A673 (cell line): ENCODE results near the gene SRD5A3. TPM values are rescaled to one million over a fixed set of nuclear protein-coding genes. Genes with fewer than 3 reads are reported as not detected.

Experiments used
- BruUV-seq: library from RNA; stranded (reverse); fragments of 400-500 nt; replicated peaks from 2 replicates; lab custom pipeline; 2021; lab: Mats Ljungman, UMichigan
- CTCF ChIA-PET: fragments of 300-600 bp; sonication (Branson Sonifier 250); formaldehyde crosslinking; loops from one replicate; lab custom pipeline; 2022; ENCODE audit warnings: antibody characterized with exemption; lab: Charles Lee
- POLR2A ChIA-PET: fragments of 300-600 bp; sonication (Branson Sonifier 250); formaldehyde crosslinking; loops from one replicate; lab custom pipeline; 2022; ENCODE audit warnings: antibody characterized with exemption; ENCODE audit not compliant: low non-redundant PET; lab: Charles Lee
- DNase-seq: peaks from one replicate; pipeline ENCODE4 v3.0.0-alpha.2; 2015; ENCODE audit warnings: low spot score
- H3K27ac ChIP-seq: fragments of 200-600 bp; sonication (generic); 2 replicates; pipeline ENCODE4 v1.5.1; 2016; ENCODE audit warnings: mixed run types, low read depth, mild to moderate bottlenecking, mixed read lengths, antibody characterized with exemption, low read length; ENCODE audit not compliant: poor library complexity, severe bottlenecking
- H3K27me3 ChIP-seq: fragments of 200-600 bp; sonication (generic); replicated peaks from 2 replicates; pipeline ENCODE4 v1.6.1; 2017; ENCODE audit warnings: mixed run types, low read depth, mild to moderate bottlenecking, mixed read lengths, antibody characterized with exemption, low read length; ENCODE audit not compliant: insufficient read depth, poor library complexity
- H3K36me3 ChIP-seq: fragments of 200-600 bp; sonication (generic); 2 replicates; pipeline ENCODE4 v1.6.1; 2016; ENCODE audit warnings: mixed run types, mild to moderate bottlenecking, mixed read lengths, antibody characterized with exemption, low read length; ENCODE audit not compliant: insufficient read depth, poor library complexity, severe bottlenecking
- H3K4me1 ChIP-seq: fragments of 200-600 bp; sonication (generic); 2 replicates; pipeline ENCODE4 v1.6.1; 2017; ENCODE audit warnings: mixed run types, mild to moderate bottlenecking, mixed read lengths, antibody characterized with exemption, low read length; ENCODE audit not compliant: insufficient read depth, poor library complexity, severe bottlenecking
- H3K4me3 ChIP-seq: fragments of 200-600 bp; sonication (generic); 2 replicates; pipeline ENCODE4 v1.5.1; 2016; ENCODE audit warnings: low read depth, mixed run types, mild to moderate bottlenecking, mixed read lengths, low read length; ENCODE audit not compliant: poor library complexity, severe bottlenecking
- H3K9me3 ChIP-seq: fragments of 200-600 bp; sonication (generic); 2 replicates; pipeline ENCODE4 v1.6.1; 2016; ENCODE audit warnings: mixed run types, low read depth, mild to moderate bottlenecking, mixed read lengths, antibody characterized with exemption, low read length; ENCODE audit not compliant: poor library complexity, severe bottlenecking
- CTCF ChIP-seq: fragments of 300-800, 200-600 bp; sonication (generic); conservative IDR thresholded peaks from 2 replicates; pipeline ENCODE4 v1.5.1; 2017; ENCODE audit warnings: low read depth, mild to moderate bottlenecking, antibody characterized with exemption, low read length, moderate library complexity, mixed read lengths
- EZH2 ChIP-seq: fragments of 200-600 bp; sonication (generic); IDR thresholded peaks from 2 replicates; pipeline ENCODE4 v1.6.1; 2017; ENCODE audit warnings: borderline replicate concordance, low read depth, mild to moderate bottlenecking, mixed read lengths, antibody characterized with exemption, low read length; ENCODE audit not compliant: poor library complexity, severe bottlenecking
- intact Hi-C: fragments of 100-400 bp; cut with micrococcal nuclease; formaldehyde crosslinking; loops from one replicate; pipeline ENCODE4 v1.10.0; 2022; ENCODE audit not compliant: unreplicated experiment
- total RNA-seq: library from RNA; stranded (reverse); gene quantifications from 2 replicates; pipeline ENCODE4 v1.2.3, GENCODE V29; 2021

The SRD5A3 gene
- total RNA-seq, 1 experiment from 2014 or later: 48.1 TPM

- no peak for TF ChIP-seq EZH2
- no peak for TF ChIP-seq CTCF
- POLR2A ChIA-PET: no interaction called here
- H3K36me3 ChIP-seq: no peaks in the 10 kb centered on the region
- CTCF ChIA-PET: no interaction called here
- peak overlapping the region; percentile 81 for H3K27ac ChIP-seq
- no peaks in the 10 kb centered on the region for H3K9me3 ChIP-seq
- DNase-seq: peak; percentile 21
- no peaks in the 10 kb centered on the region for H3K27me3 ChIP-seq
- peak overlapping the region; percentile 78 for H3K4me3 ChIP-seq
- no TSS peak for BruUV-seq
- H3K4me1 ChIP-seq: peaks cover 9% of the 10 kb centered on the region
- intact Hi-C loops: no loop called here
Observed at GRCh38 chr4:55396308-55397125, 50.5 kb downstream of the SRD5A3 start.

- Histone ChIP-seq H3K27ac (peak overlapping the region; percentile 81), H3K27me3 (no peaks in the 10 kb centered on the region), H3K4me3 (peak overlapping the region; percentile 78), H3K36me3 (no peaks in the 10 kb centered on the region), H3K4me1 (peaks cover 9% of the 10 kb centered on the region), H3K9me3 (no peaks in the 10 kb centered on the region)
- no peak for DNase-seq
- ChIA-PET CTCF (no interaction called here), POLR2A (no interaction called here)
- intact Hi-C loops: no loop called here
- TF ChIP-seq CTCF (no peak), EZH2 (no peak)
- TSS peak; percentile 30 for BruUV-seq
Observed at GRCh38 chr4:55397126-55397436, 51.0 kb downstream of the SRD5A3 start.

GRCh38 chr4:55397520-55398321 is 51.7 kb downstream of the SRD5A3 start:
- CTCF ChIA-PET: no interaction called here
- DNase-seq: no peak

More at GRCh38 chr4:55397520-55398321, 51.7 kb downstream of the SRD5A3 start:
- no peaks in the 10 kb centered on the region for H3K27me3 ChIP-seq
- H3K9me3 ChIP-seq: no peaks in the 10 kb centered on the region
- intact Hi-C loops: no loop called here
- H3K36me3 ChIP-seq: no peaks in the 10 kb centered on the region
- no peak for TF ChIP-seq EZH2
- TF ChIP-seq CTCF: no peak
- POLR2A ChIA-PET: no interaction called here
- H3K27ac ChIP-seq: peak overlapping the region; percentile 81
- H3K4me3 ChIP-seq: peak overlapping the region; percentile 78
- H3K4me1 ChIP-seq: peaks cover 9% of the 10 kb centered on the region
- no TSS peak for BruUV-seq
